Mesenchymal stem cell (in vitro differentiated cells and primary cell): ENCODE measurements around the gene IL1RAPL2.
A peak's percentile ranks its signal among the peaks of the same experiment; 100 is the strongest.
"Not testable (repeated sequence)": the region's sequence is repeated elsewhere in the genome, so short reads cannot be mapped to it uniquely, and the experiment has no call there.

Experiments
- DNase-seq: peaks from one replicate; pipeline ENCODE4 v3.0.0-alpha.2; 2013
- H2AFZ ChIP-seq: one replicate; pipeline ENCODE4 v1.6.1; 2013; ENCODE audit warnings: low read depth, mild to moderate bottlenecking, control low read depth, inconsistent platforms, low read length, moderate library complexity
- H2AK5ac ChIP-seq: 2 replicates; pipeline ENCODE4 v1.6.1; 2013; ENCODE audit warnings: low read length, moderate library complexity, mild to moderate bottlenecking, inconsistent platforms; ENCODE audit not compliant: severe bottlenecking
- H2BK120ac ChIP-seq: one replicate; pipeline ENCODE4 v1.6.1; 2013; ENCODE audit warnings: low read depth, mild to moderate bottlenecking, inconsistent platforms, low read length, moderate library complexity
- H2BK12ac ChIP-seq, 2 experiments: one replicate each; pipeline ENCODE4 v1.6.1; 2013; ENCODE audit warnings: inconsistent platforms in 2 of 2, low read length in 2 of 2, mild to moderate bottlenecking in 2 of 2, moderate library complexity in 2 of 2, control low read depth in 1 of 2
- H2BK15ac ChIP-seq: one replicate; pipeline ENCODE4 v1.6.1; 2013; ENCODE audit warnings: mild to moderate bottlenecking, low read depth, inconsistent platforms; ENCODE audit not compliant: poor library complexity, severe bottlenecking
- H2BK5ac ChIP-seq: 2 replicates; pipeline ENCODE4 v1.6.1; 2013; ENCODE audit warnings: low read depth, mild to moderate bottlenecking, low read length, control low read depth, inconsistent platforms; ENCODE audit not compliant: poor library complexity, severe bottlenecking
- H3K14ac ChIP-seq, 2 experiments: one replicate each; pipeline ENCODE4 v1.6.1; 2013; ENCODE audit warnings: inconsistent platforms in 2 of 2, low read length in 2 of 2, control low read depth in 1 of 2, mild to moderate bottlenecking in 1 of 2, moderate library complexity in 1 of 2
- H3K18ac ChIP-seq, 2 experiments: one replicate each; pipeline ENCODE4 v1.6.1; 2013; ENCODE audit warnings: inconsistent platforms in 2 of 2, low read length in 2 of 2, control low read depth in 1 of 2, low read depth in 1 of 2, mild to moderate bottlenecking in 1 of 2
- H3K23ac ChIP-seq, 2 experiments: one replicate each; pipeline ENCODE4 v1.6.1; 2013; ENCODE audit warnings: inconsistent platforms in 2 of 2, low read length in 2 of 2, mild to moderate bottlenecking in 2 of 2, moderate library complexity in 2 of 2, control low read depth in 1 of 2
- H3K27ac ChIP-seq: 2 replicates; pipeline ENCODE4 v1.5.1; 2013; ENCODE audit warnings: mild to moderate bottlenecking, moderate library complexity, low read length, control low read depth, inconsistent platforms; ENCODE audit not compliant: poor library complexity, severe bottlenecking
- H3K27me3 ChIP-seq, 2 experiments: 2 replicates each; pipeline versions ENCODE4 v1.6.1 to v1.7.0; 2013; ENCODE audit warnings: low read length in 2 of 2, mild to moderate bottlenecking in 2 of 2, moderate library complexity in 2 of 2, control low read depth in 1 of 2, inconsistent platforms in 1 of 2; ENCODE audit not compliant: control insufficient read depth in 1 of 2, insufficient read depth in 1 of 2
- H3K36me3 ChIP-seq, 2 experiments: 2 replicates each; pipeline versions ENCODE4 v1.6.1 to v1.7.0; 2013; ENCODE audit warnings: low read length in 2 of 2, control low read depth in 1 of 2, inconsistent platforms in 1 of 2, low read depth in 1 of 2, mild to moderate bottlenecking in 1 of 2; ENCODE audit not compliant: insufficient read depth in 2 of 2, control insufficient read depth in 1 of 2
- H3K4ac ChIP-seq, 2 experiments: one replicate each; pipeline ENCODE4 v1.6.1; 2013; ENCODE audit warnings: inconsistent platforms in 2 of 2, low read length in 2 of 2, mild to moderate bottlenecking in 2 of 2, moderate library complexity in 2 of 2, control low read depth in 1 of 2, low read depth in 1 of 2
- H3K4me1 ChIP-seq: 2 replicates; pipeline ENCODE4 v1.6.1; 2013; ENCODE audit warnings: low read depth, low read length, control low read depth; ENCODE audit not compliant: control insufficient read depth, insufficient read depth
- H3K4me2 ChIP-seq: 2 replicates; pipeline ENCODE4 v1.6.1; 2013; ENCODE audit warnings: low read length, mild to moderate bottlenecking, inconsistent platforms; ENCODE audit not compliant: poor library complexity, severe bottlenecking
- H3K4me3 ChIP-seq, 2 experiments: 2 replicates each; pipeline versions ENCODE4 v1.5.1 to v1.7.0; 2013; ENCODE audit warnings: low read length in 2 of 2, mild to moderate bottlenecking in 2 of 2, control low read depth in 1 of 2, low read depth in 1 of 2; ENCODE audit not compliant: insufficient read depth in 1 of 2
- H3K79me1 ChIP-seq: replicated peaks from 2 replicates; pipeline ENCODE4 v1.6.1; 2013; ENCODE audit warnings: mild to moderate bottlenecking, control low read depth, low read length, inconsistent platforms; ENCODE audit not compliant: poor library complexity, severe bottlenecking
- H3K9ac ChIP-seq: 2 replicates; pipeline ENCODE4 v1.7.0; 2013; ENCODE audit warnings: mild to moderate bottlenecking, low read length, moderate library complexity
- H3K9me3 ChIP-seq: 2 replicates; pipeline ENCODE4 v1.7.0; 2013; ENCODE audit warnings: mild to moderate bottlenecking, low read length; ENCODE audit not compliant: control insufficient read depth
- H4K8ac ChIP-seq: one replicate; pipeline ENCODE4 v1.6.1; 2013; ENCODE audit warnings: inconsistent platforms, mild to moderate bottlenecking, low read length, moderate library complexity
- H4K91ac ChIP-seq: one replicate; pipeline ENCODE4 v1.6.1; 2013; ENCODE audit warnings: mild to moderate bottlenecking, low read length, inconsistent platforms
- WGBS: methylation state at CpG from one replicate; pipeline ENCODE4 v1.1.7; 2013; ENCODE audit warnings: mixed read lengths; 5-methylcytosine and 5-hydroxymethylcytosine counted together

The IL1RAPL2 gene

DNA sequence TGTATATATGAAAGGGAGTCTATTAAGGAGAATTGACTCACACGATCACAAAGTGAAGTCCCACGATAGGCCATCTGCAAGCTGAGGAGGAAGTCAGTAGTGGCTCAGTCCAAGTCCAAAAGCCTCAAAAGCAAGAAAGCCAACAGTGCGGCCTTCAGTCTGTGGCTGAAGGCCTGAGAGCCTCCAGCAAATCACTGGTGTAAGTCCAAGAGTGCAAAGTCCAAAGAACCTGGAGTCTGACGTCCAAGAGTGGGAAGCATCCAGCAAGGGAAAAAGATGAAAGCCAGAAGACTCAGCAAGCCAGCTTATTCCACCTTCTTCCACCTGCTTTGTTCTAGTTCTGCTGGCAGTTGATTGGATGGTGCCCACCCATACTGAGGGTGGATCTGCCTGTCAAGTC, 104.1 kb downstream of the IL1RAPL2 start:
- H2BK5ac ChIP-seq: no peak overlapping the region
- H2AK5ac ChIP-seq: no peak overlapping the region
- no peak overlapping the region for H3K9ac ChIP-seq
- DNase-seq: no peak
- H3K4me3 ChIP-seq: no peak overlapping the region
- no peak overlapping the region for H3K18ac ChIP-seq
- H2BK15ac ChIP-seq: no peak overlapping the region
- H3K79me1 ChIP-seq: no peaks in the 10 kb centered on the region
- peaks cover 0 to 13% of the 10 kb centered on the region in 2 experiments for H3K27me3 ChIP-seq
- no peak overlapping the region for H2AFZ ChIP-seq
- no peaks in the 10 kb centered on the region for H3K9me3 ChIP-seq
- no peak overlapping the region for H4K91ac ChIP-seq
- no peak overlapping the region for H4K8ac ChIP-seq
- 75% methylated on average over 4 of the region's 4 CpGs for WGBS
- H3K4me1 ChIP-seq: no peaks in the 10 kb centered on the region
- no peak overlapping the region for H3K4ac ChIP-seq
- no peak overlapping the region for H3K23ac ChIP-seq
- no peaks in the 10 kb centered on the region for H3K36me3 ChIP-seq
- H3K4me2 ChIP-seq: no peak overlapping the region
- H2BK120ac ChIP-seq: no peak overlapping the region
- no peak overlapping the region for H3K14ac ChIP-seq
- H3K27ac ChIP-seq: no peak overlapping the region
- H2BK12ac ChIP-seq: no peak overlapping the region

- not testable (repeated sequence) for H2AK5ac ChIP-seq, H2BK12ac ChIP-seq, H2AFZ ChIP-seq, H3K4ac ChIP-seq, H3K9me3 ChIP-seq, H2BK120ac ChIP-seq, H3K4me3 ChIP-seq, H3K4me2 ChIP-seq, H3K36me3 ChIP-seq, H2BK15ac ChIP-seq, H4K8ac ChIP-seq, H3K4me1 ChIP-seq, H3K9ac ChIP-seq, H3K14ac ChIP-seq, H3K23ac ChIP-seq, DNase-seq, H3K27me3 ChIP-seq, H3K18ac ChIP-seq, H3K27ac ChIP-seq, H3K79me1 ChIP-seq, H2BK5ac ChIP-seq, H4K91ac ChIP-seq
- WGBS: 87% methylated on average over 16 of the region's 18 CpGs
Measured at GRCh38 chrX:104677517-104677916, 111.5 kb downstream of the IL1RAPL2 start.

- H2AK5ac ChIP-seq: no peak overlapping the region
- peak; percentile 29 for DNase-seq
- no CpG with 5 or more reads among the region's 2 CpGs for WGBS
- H3K27me3 ChIP-seq: no peaks in the 10 kb centered on the region
- H3K18ac ChIP-seq: no peak overlapping the region
- H2BK15ac ChIP-seq: no peak overlapping the region
- H2BK12ac ChIP-seq: no peak overlapping the region
- H3K36me3 ChIP-seq: no peaks in the 10 kb centered on the region
- no peak overlapping the region for H3K4ac ChIP-seq
- H2BK120ac ChIP-seq: no peak overlapping the region
- no peak overlapping the region for H3K23ac ChIP-seq
- H3K4me3 ChIP-seq: no peak overlapping the region
- no peak overlapping the region for H3K9ac ChIP-seq
- no peak overlapping the region for H3K27ac ChIP-seq
- H3K4me1 ChIP-seq: no peaks in the 10 kb centered on the region
- no peak overlapping the region for H3K4me2 ChIP-seq
- H4K8ac ChIP-seq: no peak overlapping the region
- no peaks in the 10 kb centered on the region for H3K79me1 ChIP-seq
- H4K91ac ChIP-seq: no peak overlapping the region
- H2BK5ac ChIP-seq: no peak overlapping the region
- no peak overlapping the region for H3K14ac ChIP-seq
- no peak overlapping the region for H2AFZ ChIP-seq
- H3K9me3 ChIP-seq: no peaks in the 10 kb centered on the region
Measured at GRCh38 chrX:104679175-104679574, 113.2 kb downstream of the IL1RAPL2 start.

GRCh38 chrX:104681214-104681613, 115.2 kb downstream of the IL1RAPL2 start:
- Histone ChIP-seq H3K18ac (no peak overlapping the region), H2AFZ (no peak overlapping the region), H3K14ac (no peak overlapping the region), H3K4ac (no peak overlapping the region), H3K36me3 (no peaks in the 10 kb centered on the region), H2AK5ac (no peak overlapping the region), H3K79me1 (no peaks in the 10 kb centered on the region), H3K4me3 (no peak overlapping the region), H4K91ac (no peak overlapping the region), H2BK12ac (no peak overlapping the region), H2BK15ac (no peak overlapping the region), H3K9me3 (no peaks in the 10 kb centered on the region), H2BK120ac (no peak overlapping the region), H4K8ac (no peak overlapping the region), H3K4me2 (no peak overlapping the region), H3K27me3 (no peaks in the 10 kb centered on the region), H3K4me1 (no peaks in the 10 kb centered on the region), H2BK5ac (no peak overlapping the region), H3K23ac (no peak overlapping the region), H3K9ac (no peak overlapping the region), H3K27ac (no peak overlapping the region)
- no peak for DNase-seq
- WGBS: 70% methylated on average over 3 of the region's 3 CpGs
